Fibroblast of lung (primary cell): Measurements from ENCODE around the gene SFSWAP. TPM values are rescaled to one million over a fixed set of nuclear protein-coding genes. Genes with fewer than 3 reads are reported as not detected.
"Not testable (repeated sequence)": the region's sequence is repeated elsewhere in the genome, so short reads cannot be mapped to it uniquely, and the experiment has no call there.

Experiments
- DNase-seq, 2 donors: peaks; one replicate each; pipeline versions ENCODE4 v3.0.0 to v3.0.0-alpha.2; 2010; ENCODE audit warnings: low read depth in 2 of 2
- H2AFZ ChIP-seq: 2 replicates; pipeline ENCODE4 v1.5.1; 2012; ENCODE audit warnings: low read length, control low read depth, inconsistent platforms
- H3K27ac ChIP-seq: 2 replicates; pipeline ENCODE4 v1.5.1; 2011; ENCODE audit warnings: low read length, control low read depth; ENCODE audit not compliant: insufficient read depth
- H3K27me3 ChIP-seq: 2 replicates; pipeline ENCODE4 v1.5.1; 2011; ENCODE audit warnings: mild to moderate bottlenecking, low read length; ENCODE audit not compliant: control insufficient read depth, insufficient read depth
- H3K36me3 ChIP-seq: 2 replicates; pipeline ENCODE4 v1.5.1; 2011; ENCODE audit warnings: low read length; ENCODE audit not compliant: control insufficient read depth, insufficient read depth
- H3K4me1 ChIP-seq: 2 replicates; pipeline ENCODE4 v1.5.1; 2011; ENCODE audit warnings: low read length; ENCODE audit not compliant: control insufficient read depth, insufficient read depth; ENCODE audit errors: extremely low read depth
- H3K4me2 ChIP-seq: 2 replicates; pipeline ENCODE4 v1.5.1; 2011; ENCODE audit warnings: low read length, control low read depth; ENCODE audit not compliant: insufficient read depth; ENCODE audit errors: extremely low read depth
- H3K4me3 ChIP-seq, 4 experiments: fragments of 200-600 bp in 1 of 4; sonication (generic) in 1 of 4; replicated peaks in 1 of 4; 2 replicates each; pipeline ENCODE4 v1.5.1; 2011 to 2016; ENCODE audit warnings: low read length in 4 of 4, low read depth in 3 of 4, mild to moderate bottlenecking in 3 of 4, control low read depth in 2 of 4, inconsistent platforms in 1 of 4, mixed read lengths in 1 of 4; ENCODE audit not compliant: insufficient read depth in 1 of 4; ENCODE audit errors: control extremely low read depth in 1 of 4
- H3K79me2 ChIP-seq: 2 replicates; pipeline ENCODE4 v1.5.1; 2012; ENCODE audit warnings: mild to moderate bottlenecking, low read length, inconsistent platforms; ENCODE audit not compliant: control insufficient read depth, insufficient read depth
- H3K9ac ChIP-seq: 2 replicates; pipeline ENCODE4 v1.5.1; 2011; ENCODE audit warnings: mild to moderate bottlenecking, low read length, control low read depth; ENCODE audit not compliant: insufficient read depth
- H3K9me3 ChIP-seq: 2 replicates; pipeline ENCODE4 v1.5.1; 2012; ENCODE audit warnings: low read depth, low read length; ENCODE audit not compliant: control insufficient read depth, insufficient read depth
- H4K20me1 ChIP-seq: 2 replicates; pipeline ENCODE4 v1.5.1; 2011; ENCODE audit warnings: low read length; ENCODE audit not compliant: control insufficient read depth, insufficient read depth; ENCODE audit errors: extremely low read depth
- CTCF ChIP-seq, 2 donors: IDR thresholded peaks in 1 of 2; conservative IDR thresholded peaks in 1 of 2; 1 replicate in 1 of 2; 2 replicates in 1 of 2; pipeline ENCODE4 v1.5.1; 2011 to 2012; ENCODE audit warnings: low read length in 2 of 2, control low read depth in 1 of 2, inconsistent platforms in 1 of 2, low read depth in 1 of 2, mild to moderate bottlenecking in 1 of 2
- EZH2 ChIP-seq: IDR thresholded peaks from 2 replicates; pipeline ENCODE4 v1.5.1; 2012; ENCODE audit warnings: low read length, control low read depth, mild to moderate bottlenecking; ENCODE audit errors: missing control alignments
- polyA plus RNA-seq, 2 donors: library from polyadenylated mRNA; depleted of rRNA in 1 of 2; stranded (reverse) in 1 of 2; unstranded in 1 of 2; fragments of >200 nt; gene quantifications; 2 replicates each; pipeline ENCODE4 v1.2.1, GENCODE V29; 2011 to 2012; ENCODE audit warnings: missing spikeins in 1 of 2
- total RNA-seq: library from RNA; depleted of rRNA; stranded (reverse); fragments of >200 nt; gene quantifications from 2 replicates; pipeline ENCODE4 v1.2.1, GENCODE V29; 2014

The SFSWAP gene
- total and polyA plus RNA-seq, 2 donors (not counting 1 experiment from before 2014, with no cell fraction given), result 9.9 to 23.3 TPM

GRCh38 chr12:131775392-131776236, 64.7 kb downstream of the SFSWAP start:
- no peaks in the 10 kb centered on the region for H3K79me2 ChIP-seq
- H3K27me3 ChIP-seq, result no peaks in the 10 kb centered on the region
- DNase-seq, result peak in 1 of 2 donors; percentile 52
- H3K4me3 ChIP-seq, result no peak overlapping the region
- peaks cover 16% of the 10 kb centered on the region for H3K36me3 ChIP-seq
- no peak overlapping the region for H2AFZ ChIP-seq
- no peaks in the 10 kb centered on the region for H4K20me1 ChIP-seq
- no peak overlapping the region for H3K9ac ChIP-seq
- H3K4me1 ChIP-seq, result no peaks in the 10 kb centered on the region
- H3K4me2 ChIP-seq, result no peak overlapping the region
- no peak overlapping the region for H3K27ac ChIP-seq
- H3K9me3 ChIP-seq, result no peaks in the 10 kb centered on the region
- TF ChIP-seq EZH2, result no peak
- no peak for TF ChIP-seq CTCF (conservative IDR thresholded peaks at IDR 0.05 in 1 of 2, IDR thresholded peaks at IDR 0.05 in 1 of 2; ENCODE audit: low read depth in 1 of 2, low read length in 2 of 2)

DNA sequence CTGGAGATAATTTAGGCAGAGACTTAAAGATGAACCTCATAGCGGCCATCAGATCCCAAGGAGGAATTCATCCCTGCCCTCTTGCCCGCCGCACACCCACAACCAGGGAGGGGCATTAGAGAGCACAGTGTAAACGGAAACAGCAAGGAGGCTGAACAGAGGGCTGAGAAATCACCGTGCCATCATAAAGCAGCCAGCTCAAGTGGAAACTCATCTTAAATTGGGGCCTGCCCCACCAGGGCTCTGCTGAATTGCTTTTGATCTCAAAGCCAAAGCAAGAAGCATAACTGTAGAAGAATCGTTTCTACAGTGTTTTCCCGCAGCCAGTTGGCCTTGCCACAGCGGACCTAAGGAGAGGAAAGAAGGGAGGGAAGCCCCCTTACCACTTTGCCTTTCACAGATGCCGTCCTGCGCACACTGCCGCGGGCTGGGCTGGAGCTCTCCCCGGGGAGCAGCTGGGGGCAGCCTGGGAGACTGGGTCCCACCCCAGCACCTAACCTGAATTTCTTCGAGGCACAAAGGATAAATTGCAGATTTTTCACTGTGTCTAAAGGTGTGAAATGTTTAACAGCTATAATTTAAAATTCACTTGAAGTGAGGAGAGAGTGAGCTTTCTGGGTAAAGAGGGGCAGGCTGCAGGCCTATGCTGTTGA, 65.5 kb downstream of the SFSWAP start:
- no peak overlapping the region for H3K4me3 ChIP-seq
- TF ChIP-seq CTCF (conservative IDR thresholded peaks at IDR 0.05 in 1 of 2, IDR thresholded peaks at IDR 0.05 in 1 of 2; ENCODE audit: low read depth in 1 of 2, low read length in 2 of 2) (no peak), EZH2 (no peak)

GRCh38 chr12:131777269-131777668, 66.4 kb downstream of the SFSWAP start:
- not testable (repeated sequence) for H3K9me3 ChIP-seq, H3K9ac ChIP-seq, H3K27me3 ChIP-seq, H2AFZ ChIP-seq, H3K4me1 ChIP-seq, H3K4me3 ChIP-seq, H3K4me2 ChIP-seq, H3K27ac ChIP-seq, H4K20me1 ChIP-seq, H3K79me2 ChIP-seq, DNase-seq
- H3K36me3 ChIP-seq, result peaks cover 14% of the 10 kb centered on the region

More for the DNA sequence above, 65.5 kb downstream of the SFSWAP start:
- H2AFZ ChIP-seq, result no peak overlapping the region
- DNase-seq, result peak in 1 of 2 donors; percentile 22
- H3K9ac ChIP-seq, result no peak overlapping the region
- H3K9me3 ChIP-seq, result no peaks in the 10 kb centered on the region
- H3K27ac ChIP-seq, result no peak overlapping the region
- no peaks in the 10 kb centered on the region for H3K79me2 ChIP-seq
- no peaks in the 10 kb centered on the region for H4K20me1 ChIP-seq
- peaks cover 14% of the 10 kb centered on the region for H3K36me3 ChIP-seq
- H3K4me1 ChIP-seq, result no peaks in the 10 kb centered on the region
- no peaks in the 10 kb centered on the region for H3K27me3 ChIP-seq
- no peak overlapping the region for H3K4me2 ChIP-seq
